Activated CD8-positive, alpha-beta memory T cell treated with anti-CD3 and anti-CD28 coated beads, Interleukin-2, amount 10 ng/mL, durations not matched to agents 7 days and 5 days (primary cell): Measurements from ENCODE around the gene KRT81. TPM values are rescaled to one million over a fixed set of nuclear protein-coding genes. Genes with fewer than 3 reads are reported as not detected.

Experiments
- ATAC-seq: fragments of 150-1000 bp; cut with Tn5 transposase; one replicate; pipeline ENCODE4 v1.10.0; 2021; ENCODE audit warnings: moderate library complexity
- CTCF ChIA-PET: fragments of 350-600 bp; sonication (Branson Sonifier 250); formaldehyde crosslinking; loops from one replicate; lab custom pipeline; 2021; ENCODE audit warnings: antibody characterized with exemption; lab: Charles Lee
- DNase-seq: peaks from one replicate; pipeline ENCODE4 v3.0.0-alpha.2; 2020
- H3K27ac Mint-ChIP-seq: one replicate; pipeline ENCODE4 v1.8.0; 2021; ENCODE audit warnings: mild to moderate bottlenecking, mixed read lengths
- H3K27me3 Mint-ChIP-seq: one replicate; pipeline ENCODE4 v1.8.0; 2021; ENCODE audit warnings: mixed read lengths
- H3K36me3 Mint-ChIP-seq: one replicate; pipeline ENCODE4 v1.8.0; 2021; ENCODE audit warnings: mild to moderate bottlenecking, mixed read lengths
- H3K4me1 Mint-ChIP-seq: one replicate; pipeline ENCODE4 v1.8.0; 2021; ENCODE audit warnings: mixed read lengths
- H3K4me3 Mint-ChIP-seq: one replicate; pipeline ENCODE4 v1.8.0; 2021; ENCODE audit warnings: mild to moderate bottlenecking, moderate library complexity, mixed read lengths
- H3K9me3 Mint-ChIP-seq: one replicate; pipeline ENCODE4 v1.8.0; 2022; ENCODE audit warnings: low read depth, mixed read lengths
- total RNA-seq, 2 experiments: library from RNA; stranded (reverse); gene quantifications; one replicate each; pipeline ENCODE4 v1.2.3, GENCODE V29; 2021

Gene KRT81
- total RNA-seq, 2 experiments from 2014 or later = 0.30 TPM; not detected in 1

DNA sequence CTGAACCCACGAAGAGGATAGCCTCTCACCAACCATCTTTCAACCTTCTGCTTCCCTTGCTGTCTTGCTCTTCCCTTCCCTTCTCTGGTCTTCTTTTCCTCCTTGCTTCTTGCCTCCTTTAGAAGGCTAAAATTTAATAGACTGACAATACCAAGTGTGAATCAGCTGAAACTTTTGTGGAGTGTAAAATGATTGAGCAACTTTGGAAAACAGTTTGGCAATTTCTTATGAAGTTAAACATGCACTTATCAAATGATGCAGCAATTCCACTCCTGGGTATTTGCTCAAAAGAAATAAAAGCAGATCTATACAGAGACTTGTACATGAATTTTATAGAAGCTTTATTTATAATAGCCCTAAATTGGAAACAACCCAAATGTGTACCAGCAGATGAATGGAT, 20.2 kb downstream of the KRT81 start:
- no peak overlapping the region for H3K27ac Mint-ChIP-seq
- CTCF ChIA-PET = interaction anchor here (0.9 to 8.3 kb wide), 4 partner anchors 8 to 66 kb away, joined by 3 to 74 read pairs (median 3); no protein-coding TSS in a partner anchor
- H3K4me3 Mint-ChIP-seq = no peak overlapping the region
- no peaks in the 10 kb centered on the region for H3K4me1 Mint-ChIP-seq
- H3K9me3 Mint-ChIP-seq = no peaks in the 10 kb centered on the region
- peaks cover 59% of the 10 kb centered on the region for H3K27me3 Mint-ChIP-seq
- no peaks in the 10 kb centered on the region for H3K36me3 Mint-ChIP-seq
- no peak for ATAC-seq
- DNase-seq = no peak

- ATAC-seq = no peak
- CTCF ChIA-PET = interaction anchor here (1.0 to 8.3 kb wide), 2 partner anchors 9 to 57 kb away, joined by 3 to 74 read pairs; no protein-coding TSS in a partner anchor
- Mint-ChIP-seq H3K36me3 (no peaks in the 10 kb centered on the region), H3K27ac (no peak overlapping the region), H3K4me3 (no peak overlapping the region), H3K27me3 (peaks cover 54% of the 10 kb centered on the region), H3K9me3 (no peaks in the 10 kb centered on the region), H3K4me1 (no peaks in the 10 kb centered on the region)
- no peak for DNase-seq
These were observed 20.7 kb downstream of the KRT81 start for GRCh38 chr12:52270541-52271070.

- CTCF ChIA-PET = interaction anchor here (1.3 to 8.3 kb wide), 2 partner anchors 11 to 17 kb away, joined by 3 to 74 read pairs; no protein-coding TSS in a partner anchor
- no peaks in the 10 kb centered on the region for H3K36me3 Mint-ChIP-seq
- H3K9me3 Mint-ChIP-seq = no peaks in the 10 kb centered on the region
- H3K27ac Mint-ChIP-seq = no peak overlapping the region
- no peak overlapping the region for H3K4me3 Mint-ChIP-seq
- DNase-seq = no peak
- peaks cover 37% of the 10 kb centered on the region for H3K27me3 Mint-ChIP-seq
- no peaks in the 10 kb centered on the region for H3K4me1 Mint-ChIP-seq
- ATAC-seq = no peak
These were observed 23.1 kb downstream of the KRT81 start for GRCh38 chr12:52268212-52268611.

GRCh38 chr12:52267699-52268098, 23.6 kb downstream of the KRT81 start:
- H3K36me3 Mint-ChIP-seq = no peaks in the 10 kb centered on the region
- H3K4me3 Mint-ChIP-seq = no peak overlapping the region
- H3K9me3 Mint-ChIP-seq = no peaks in the 10 kb centered on the region
- ATAC-seq = no peak
- CTCF ChIA-PET = interaction anchor here (8.3 kb wide), 1 partner anchor 12 kb away, joined by 74 read pairs; no protein-coding TSS in a partner anchor
- no peak overlapping the region for H3K27ac Mint-ChIP-seq
- no peak for DNase-seq
- H3K4me1 Mint-ChIP-seq = no peaks in the 10 kb centered on the region
- peaks cover 34% of the 10 kb centered on the region for H3K27me3 Mint-ChIP-seq

GRCh38 chr12:52267266-52267665, 24.1 kb downstream of the KRT81 start:
- CTCF ChIA-PET = interaction anchor here (1.1 to 8.3 kb wide), 2 partner anchors 12 to 15 kb away, joined by 3 to 74 read pairs; no protein-coding TSS in a partner anchor
- Mint-ChIP-seq H3K4me1 (no peaks in the 10 kb centered on the region), H3K27ac (no peak overlapping the region), H3K9me3 (no peaks in the 10 kb centered on the region), H3K27me3 (peaks cover 34% of the 10 kb centered on the region), H3K36me3 (no peaks in the 10 kb centered on the region), H3K4me3 (no peak overlapping the region)
- ATAC-seq (no peak), DNase-seq (no peak)

- Mint-ChIP-seq H3K4me1 (no peaks in the 10 kb centered on the region), H3K4me3 (no peak overlapping the region), H3K27me3 (peaks cover 36% of the 10 kb centered on the region), H3K27ac (no peak overlapping the region), H3K36me3 (no peaks in the 10 kb centered on the region), H3K9me3 (no peaks in the 10 kb centered on the region)
- CTCF ChIA-PET = interaction anchor here (0.9 to 8.3 kb wide), 4 partner anchors 13 to 45 kb away, joined by 3 to 74 read pairs (median 6); no protein-coding TSS in a partner anchor
- ATAC-seq (no peak), DNase-seq (no peak)
These were observed 24.8 kb downstream of the KRT81 start for GRCh38 chr12:52266514-52266913.

DNA sequence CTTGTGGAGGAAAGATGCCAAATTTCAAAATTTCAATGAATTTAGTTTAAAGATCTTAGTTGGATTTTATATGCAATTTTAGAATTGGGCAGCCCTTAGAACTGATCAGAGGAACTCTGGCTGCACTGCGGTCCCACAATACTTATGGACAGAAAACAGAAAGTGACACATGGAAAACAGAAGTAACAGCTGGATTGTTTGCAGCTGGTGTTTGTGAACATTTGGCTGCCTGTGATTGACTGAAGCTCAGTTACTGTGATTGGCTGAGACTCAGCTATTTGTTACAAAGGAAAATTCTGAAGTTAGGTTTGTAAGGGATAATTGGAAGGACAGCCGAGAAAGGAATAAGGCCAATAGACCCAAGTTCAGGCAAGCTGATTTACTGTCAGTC, 26.9 kb downstream of the KRT81 start:
- CTCF ChIA-PET = interaction anchor here (0.9 to 8.3 kb wide), 3 partner anchors 13 to 19 kb away, joined by 3 to 74 read pairs (median 9); no protein-coding TSS in a partner anchor
- peaks cover 43% of the 10 kb centered on the region for H3K27me3 Mint-ChIP-seq
- no peaks in the 10 kb centered on the region for H3K9me3 Mint-ChIP-seq
- no peak for DNase-seq
- H3K36me3 Mint-ChIP-seq = no peaks in the 10 kb centered on the region
- no peak overlapping the region for H3K27ac Mint-ChIP-seq
- peaks cover 13% of the 10 kb centered on the region for H3K4me1 Mint-ChIP-seq
- no peak overlapping the region for H3K4me3 Mint-ChIP-seq
- ATAC-seq = no peak

- no peak for DNase-seq
- H3K27me3 Mint-ChIP-seq = peaks cover 45% of the 10 kb centered on the region
- CTCF ChIA-PET = interaction anchor here (0.9 to 8.3 kb wide), 5 partner anchors 12 to 44 kb away, joined by 3 to 74 read pairs (median 3); no protein-coding TSS in a partner anchor
- H3K4me3 Mint-ChIP-seq = no peak overlapping the region
- no peaks in the 10 kb centered on the region for H3K36me3 Mint-ChIP-seq
- H3K4me1 Mint-ChIP-seq = peaks cover 13% of the 10 kb centered on the region
- no peak for ATAC-seq
- no peaks in the 10 kb centered on the region for H3K9me3 Mint-ChIP-seq
- H3K27ac Mint-ChIP-seq = no peak overlapping the region
These were observed 27.4 kb downstream of the KRT81 start for GRCh38 chr12:52263761-52264434.

DNA sequence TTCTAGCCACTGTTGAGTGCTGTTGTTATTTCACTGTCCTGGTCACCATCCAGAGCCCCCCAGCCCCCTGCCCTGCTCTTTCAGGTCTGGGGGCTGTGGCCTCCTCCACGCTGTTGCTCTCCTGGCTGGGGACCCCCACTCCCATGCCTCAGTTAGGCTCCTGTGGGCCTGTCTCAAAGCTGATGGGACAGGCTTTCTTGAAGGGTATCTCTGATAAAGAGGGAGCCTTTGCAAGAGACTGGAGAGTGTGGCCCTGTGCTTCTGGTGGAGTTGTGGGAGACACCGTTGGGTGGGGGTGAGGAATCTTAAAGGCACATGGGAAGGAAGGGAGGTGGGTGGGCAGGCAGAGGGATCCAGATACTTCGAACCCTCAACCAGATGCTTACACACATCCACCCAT, 29.0 kb downstream of the KRT81 start:
- Mint-ChIP-seq H3K27ac (no peak overlapping the region), H3K4me3 (no peak overlapping the region), H3K4me1 (peaks cover 13% of the 10 kb centered on the region), H3K9me3 (no peaks in the 10 kb centered on the region), H3K36me3 (no peaks in the 10 kb centered on the region), H3K27me3 (peaks cover 48% of the 10 kb centered on the region)
- CTCF ChIA-PET = interaction anchor here (1.2 kb wide), 1 partner anchor 66 kb away, joined by 3 read pairs; no protein-coding TSS in a partner anchor
- DNase-seq (no peak), ATAC-seq (no peak)

DNA sequence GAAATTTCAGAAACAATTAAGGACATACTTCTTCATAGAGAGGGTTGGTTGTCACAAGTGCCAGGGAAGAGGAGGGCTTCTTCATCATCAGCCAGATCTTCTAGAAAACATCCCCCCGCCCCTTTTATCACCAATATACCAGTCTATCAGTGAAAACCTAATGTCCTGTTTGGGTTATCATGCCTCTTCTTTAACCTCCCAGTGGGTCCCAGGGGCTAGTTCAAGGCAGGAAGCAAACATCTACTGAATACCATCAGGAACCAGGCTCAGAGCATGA, 30.2 kb downstream of the KRT81 start:
- DNase-seq = no peak
- CTCF ChIA-PET = no interaction called here
- Mint-ChIP-seq H3K27ac (no peak overlapping the region), H3K27me3 (peaks cover 57% of the 10 kb centered on the region), H3K9me3 (no peaks in the 10 kb centered on the region), H3K4me3 (no peak overlapping the region), H3K4me1 (peaks cover 13% of the 10 kb centered on the region), H3K36me3 (no peaks in the 10 kb centered on the region)
- no peak for ATAC-seq

- Mint-ChIP-seq H3K4me3 (no peak overlapping the region), H3K27me3 (peaks cover 62% of the 10 kb centered on the region), H3K4me1 (peaks cover 13% of the 10 kb centered on the region), H3K36me3 (no peaks in the 10 kb centered on the region), H3K9me3 (no peaks in the 10 kb centered on the region), H3K27ac (no peak overlapping the region)
- no peak for DNase-seq
- ATAC-seq = no peak
- CTCF ChIA-PET = interaction anchor here (1.0 to 1.3 kb wide), 2 partner anchors 14 to 720 kb away, joined by 3 to 4 read pairs; no protein-coding TSS in a partner anchor
These were observed 30.8 kb downstream of the KRT81 start for GRCh38 chr12:52260361-52261207.

- CTCF ChIA-PET = interaction anchor here (1.0 to 1.6 kb wide), 3 partner anchors 13 to 721 kb away, joined by 3 to 4 read pairs (median 4); no protein-coding TSS in a partner anchor
- ATAC-seq (no peak), DNase-seq (no peak)
- H3K36me3 Mint-ChIP-seq = no peaks in the 10 kb centered on the region
- no peak overlapping the region for H3K4me3 Mint-ChIP-seq
- peaks cover 13% of the 10 kb centered on the region for H3K4me1 Mint-ChIP-seq
- no peaks in the 10 kb centered on the region for H3K9me3 Mint-ChIP-seq
- no peak overlapping the region for H3K27ac Mint-ChIP-seq
- H3K27me3 Mint-ChIP-seq = peaks cover 70% of the 10 kb centered on the region
These were observed 31.6 kb downstream of the KRT81 start for GRCh38 chr12:52259657-52260243.
